ENCODE data around the gene SLC12A6.
A peak's percentile ranks its signal among the peaks of the same experiment; 100 is the strongest.

SLC12A6 gene

GRCh38 chr15:34318277-34319079 is 19.1 kb downstream of the SLC12A6 start:
- H3K36me3 ChIP-seq (ENCODE audit: control insufficient read depth in 2 of 2, insufficient read depth in 1 of 2, low read length in 2 of 2), result no peaks in the 10 kb centered on the region
- no peaks in the 10 kb centered on the region for H3K9me3 ChIP-seq (ENCODE audit: control insufficient read depth, insufficient read depth, low read depth, low read length)
- peaks cover 7% of the 10 kb centered on the region; the same call in 1 of the 2 replicates for H3K4me1 ChIP-seq (ENCODE audit: control insufficient read depth, insufficient read depth, low read length)
- CTCF ChIA-PET, result interaction anchor here (0.5 to 1.3 kb wide), 3 partner anchors 15 to 78 kb away, joined by 3 read pairs; no protein-coding TSS in a partner anchor
- POLR2A ChIA-PET, result interaction anchor here (0.6 to 1.2 kb wide), 3 partner anchors 10 to 88 kb away, joined by 3 to 5 read pairs (median 3); no protein-coding TSS in a partner anchor
- no peak overlapping the region for H3K27ac ChIP-seq (ENCODE audit: extremely low read depth, low read depth, low read length)
- peak overlapping the region; percentile 38 for H3K4me3 ChIP-seq (ENCODE audit: low read depth, low read length)
- TF ChIP-seq ZNF629 (tag by site-specific recombination; IDR thresholded peaks at IDR 0.05) (peak; percentile 27; the same call in 1 of the 2 replicates), KLF9 (tag by site-specific recombination; IDR thresholded peaks at IDR 0.05; ENCODE audit: low read depth) (peak; percentile 52; the same call in 1 of the 2 replicates), ZNF658 (tag by site-specific recombination; IDR thresholded peaks at IDR 0.05) (no peak), ZBTB17 (tag by site-specific recombination; IDR thresholded peaks at IDR 0.05) (peak; percentile 47), ZBTB7A (tag by site-specific recombination; IDR thresholded peaks at IDR 0.05; ENCODE audit: low read depth) (no peak), ZSCAN16 (tag by site-specific recombination; IDR thresholded peaks at IDR 0.05) (no peak), ZNF600 (tag by site-specific recombination; IDR thresholded peaks at IDR 0.05) (0 out of 2 replicates have a peak, but pooled peaks have one; percentile 32), ZSCAN30 (tag by site-specific recombination; IDR thresholded peaks at IDR 0.05) (no peak), KLF1 (tag by site-specific recombination; IDR thresholded peaks at IDR 0.05) (peak; percentile 79), SCRT2 (tag by site-specific recombination; IDR thresholded peaks at IDR 0.05) (peak; percentile 86), ZNF174 (tag by site-specific recombination; IDR thresholded peaks at IDR 0.05) (no peak), PRDM1 (tag by site-specific recombination; IDR thresholded peaks at IDR 0.05) (0 out of 2 replicates have a peak, but pooled peaks have one; percentile 12), ZNF146 (tag by site-specific recombination; IDR thresholded peaks at IDR 0.05) (no peak), ZNF341 (tag by site-specific recombination; IDR thresholded peaks at IDR 0.05; ENCODE audit: low read depth) (peak; percentile 95), ZFP69B (tag by site-specific recombination; IDR thresholded peaks at IDR 0.05) (no peak), OSR2 (tag by site-specific recombination; IDR thresholded peaks at IDR 0.05) (0 out of 2 replicates have a peak, but pooled peaks have one; percentile 29), SCRT1 (tag by site-specific recombination; IDR thresholded peaks at IDR 0.05; ENCODE audit: borderline replicate concordance) (no peak), ZNF350 (tag by site-specific recombination; IDR thresholded peaks at IDR 0.05) (no peak), ZNF416 (tag by site-specific recombination; IDR thresholded peaks at IDR 0.05) (no peak), SP2 (tag by site-specific recombination; IDR thresholded peaks at IDR 0.05) (no peak; the same call in 1 of the 2 replicates), ZNF221 (tag by site-specific recombination; IDR thresholded peaks at IDR 0.05; ENCODE audit: borderline replicate concordance) (no peak), ZNF692 (tag by site-specific recombination; IDR thresholded peaks at IDR 0.05) (no peak), WT1 (tag by site-specific recombination; IDR thresholded peaks at IDR 0.05) (peak; percentile 60; the same call in 1 of the 2 replicates), ZNF335 (tag by site-specific recombination; conservative IDR thresholded peaks at IDR 0.05) (0 out of 2 replicates have a peak, but pooled peaks have one; percentile 24), SP7 (tag by site-specific recombination; IDR thresholded peaks at IDR 0.05) (peak; percentile 27; the same call in 1 of the 2 replicates)
- TF ChIP-seq, protein P1, sequence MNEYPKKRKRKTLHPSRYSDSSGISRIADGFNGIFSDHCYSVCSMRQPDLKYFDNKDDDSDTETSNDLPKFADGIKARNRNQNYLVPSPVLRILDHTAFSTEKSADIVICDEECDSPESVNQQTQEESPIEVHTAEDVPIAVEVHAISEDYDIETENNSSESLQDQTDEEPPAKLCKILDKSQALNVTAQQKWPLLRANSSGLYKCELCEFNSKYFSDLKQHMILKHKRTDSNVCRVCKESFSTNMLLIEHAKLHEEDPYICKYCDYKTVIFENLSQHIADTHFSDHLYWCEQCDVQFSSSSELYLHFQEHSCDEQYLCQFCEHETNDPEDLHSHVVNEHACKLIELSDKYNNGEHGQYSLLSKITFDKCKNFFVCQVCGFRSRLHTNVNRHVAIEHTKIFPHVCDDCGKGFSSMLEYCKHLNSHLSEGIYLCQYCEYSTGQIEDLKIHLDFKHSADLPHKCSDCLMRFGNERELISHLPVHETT (tag by site-specific recombination; IDR thresholded peaks at IDR 0.05), result no peak
- TF ChIP-seq, protein P2, sequence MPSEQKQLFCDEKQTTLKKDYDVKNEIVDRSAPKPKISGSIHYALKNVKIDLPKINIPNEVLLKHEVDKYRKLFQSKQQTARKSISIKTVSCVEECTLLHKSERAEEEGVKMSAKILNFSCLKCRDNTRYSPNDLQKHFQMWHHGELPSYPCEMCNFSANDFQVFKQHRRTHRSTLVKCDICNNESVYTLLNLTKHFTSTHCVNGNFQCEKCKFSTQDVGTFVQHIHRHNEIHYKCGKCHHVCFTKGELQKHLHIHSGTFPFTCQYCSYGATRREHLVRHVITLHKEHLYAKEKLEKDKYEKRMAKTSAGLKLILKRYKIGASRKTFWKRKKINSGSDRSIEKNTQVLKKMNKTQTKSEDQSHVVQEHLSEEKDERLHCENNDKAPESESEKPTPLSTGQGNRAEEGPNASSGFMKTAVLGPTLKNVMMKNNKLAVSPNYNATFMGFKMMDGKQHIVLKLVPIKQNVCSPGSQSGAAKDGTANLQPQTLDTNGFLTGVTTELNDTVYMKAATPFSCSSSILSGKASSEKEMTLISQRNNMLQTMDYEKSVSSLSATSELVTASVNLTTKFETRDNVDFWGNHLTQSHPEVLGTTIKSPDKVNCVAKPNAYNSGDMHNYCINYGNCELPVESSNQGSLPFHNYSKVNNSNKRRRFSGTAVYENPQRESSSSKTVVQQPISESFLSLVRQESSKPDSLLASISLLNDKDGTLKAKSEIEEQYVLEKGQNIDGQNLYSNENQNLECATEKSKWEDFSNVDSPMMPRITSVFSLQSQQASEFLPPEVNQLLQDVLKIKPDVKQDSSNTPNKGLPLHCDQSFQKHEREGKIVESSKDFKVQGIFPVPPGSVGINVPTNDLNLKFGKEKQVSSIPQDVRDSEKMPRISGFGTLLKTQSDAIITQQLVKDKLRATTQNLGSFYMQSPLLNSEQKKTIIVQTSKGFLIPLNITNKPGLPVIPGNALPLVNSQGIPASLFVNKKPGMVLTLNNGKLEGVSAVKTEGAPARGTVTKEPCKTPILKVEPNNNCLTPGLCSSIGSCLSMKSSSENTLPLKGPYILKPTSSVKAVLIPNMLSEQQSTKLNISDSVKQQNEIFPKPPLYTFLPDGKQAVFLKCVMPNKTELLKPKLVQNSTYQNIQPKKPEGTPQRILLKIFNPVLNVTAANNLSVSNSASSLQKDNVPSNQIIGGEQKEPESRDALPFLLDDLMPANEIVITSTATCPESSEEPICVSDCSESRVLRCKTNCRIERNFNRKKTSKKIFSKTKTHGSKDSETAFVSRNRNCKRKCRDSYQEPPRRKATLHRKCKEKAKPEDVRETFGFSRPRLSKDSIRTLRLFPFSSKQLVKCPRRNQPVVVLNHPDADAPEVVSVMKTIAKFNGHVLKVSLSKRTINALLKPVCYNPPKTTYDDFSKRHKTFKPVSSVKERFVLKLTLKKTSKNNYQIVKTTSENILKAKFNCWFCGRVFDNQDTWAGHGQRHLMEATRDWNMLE (tag by site-specific recombination; conservative IDR thresholded peaks at IDR 0.05; ENCODE audit: low read depth), result no peak
- TF ChIP-seq, protein P3, sequence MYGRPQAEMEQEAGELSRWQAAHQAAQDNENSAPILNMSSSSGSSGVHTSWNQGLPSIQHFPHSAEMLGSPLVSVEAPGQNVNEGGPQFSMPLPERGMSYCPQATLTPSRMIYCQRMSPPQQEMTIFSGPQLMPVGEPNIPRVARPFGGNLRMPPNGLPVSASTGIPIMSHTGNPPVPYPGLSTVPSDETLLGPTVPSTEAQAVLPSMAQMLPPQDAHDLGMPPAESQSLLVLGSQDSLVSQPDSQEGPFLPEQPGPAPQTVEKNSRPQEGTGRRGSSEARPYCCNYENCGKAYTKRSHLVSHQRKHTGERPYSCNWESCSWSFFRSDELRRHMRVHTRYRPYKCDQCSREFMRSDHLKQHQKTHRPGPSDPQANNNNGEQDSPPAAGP (tag by site-specific recombination; IDR thresholded peaks at IDR 0.05), result peak; percentile 56; the same call in 1 of the 2 replicates
